RWPE2 (cell line): ENCODE results near the gene STXBP2.
A peak's percentile ranks its signal among the peaks of the same experiment; 100 is the strongest.

Experiments
- ATAC-seq: fragments of 200-7000 bp; cut with Tn5 transposase; 3 replicates; pipeline ENCODE4 v1.9.1; 2021; ENCODE audit warnings: low read depth
- DNase-seq: peaks from one replicate; pipeline ENCODE4 v3.0.0-alpha.2; 2020; ENCODE audit warnings: low spot score
- H3K27ac ChIP-seq: fragments of 450-650 bp; 2 replicates; pipeline ENCODE4 v1.5.1; 2017; ENCODE audit warnings: mild to moderate bottlenecking; ENCODE audit not compliant: poor library complexity, severe bottlenecking
- H3K27me3 ChIP-seq: fragments of 250-450 bp; sonication (Bioruptor Pico); 2 replicates; pipeline ENCODE4 v1.5.1; 2021; ENCODE audit warnings: mild to moderate bottlenecking, moderate library complexity; ENCODE audit not compliant: insufficient read depth, poor library complexity, severe bottlenecking
- H3K36me3 ChIP-seq: fragments of 250-450 bp; sonication (Bioruptor Pico); 2 replicates; pipeline ENCODE4 v1.5.1; 2020; ENCODE audit warnings: low read depth, mild to moderate bottlenecking, moderate library complexity
- H3K4me1 ChIP-seq: fragments of 250-450 bp; sonication (Bioruptor Pico); 2 replicates; pipeline ENCODE4 v1.5.1; 2021; ENCODE audit warnings: mild to moderate bottlenecking, moderate library complexity; ENCODE audit not compliant: insufficient read depth, poor library complexity, severe bottlenecking
- H3K4me3 ChIP-seq: fragments of 250-450 bp; sonication (Bioruptor Pico); 2 replicates; pipeline ENCODE4 v1.5.1; 2021; ENCODE audit warnings: mild to moderate bottlenecking, moderate library complexity; ENCODE audit not compliant: severe bottlenecking
- H3K9me3 ChIP-seq: fragments of 250-450 bp; sonication (Bioruptor Pico); 2 replicates; pipeline ENCODE4 v1.5.1; 2021; ENCODE audit warnings: mild to moderate bottlenecking, moderate library complexity; ENCODE audit not compliant: severe bottlenecking
- TF ChIP-seq, protein P1 (sequence below): fragments of 450-650 bp; IDR thresholded peaks from one replicate; pipeline ENCODE4 v1.5.1; 2017; ENCODE audit warnings: mild to moderate bottlenecking, moderate library complexity; ENCODE audit not compliant: poor library complexity, severe bottlenecking

Gene STXBP2

DNA sequence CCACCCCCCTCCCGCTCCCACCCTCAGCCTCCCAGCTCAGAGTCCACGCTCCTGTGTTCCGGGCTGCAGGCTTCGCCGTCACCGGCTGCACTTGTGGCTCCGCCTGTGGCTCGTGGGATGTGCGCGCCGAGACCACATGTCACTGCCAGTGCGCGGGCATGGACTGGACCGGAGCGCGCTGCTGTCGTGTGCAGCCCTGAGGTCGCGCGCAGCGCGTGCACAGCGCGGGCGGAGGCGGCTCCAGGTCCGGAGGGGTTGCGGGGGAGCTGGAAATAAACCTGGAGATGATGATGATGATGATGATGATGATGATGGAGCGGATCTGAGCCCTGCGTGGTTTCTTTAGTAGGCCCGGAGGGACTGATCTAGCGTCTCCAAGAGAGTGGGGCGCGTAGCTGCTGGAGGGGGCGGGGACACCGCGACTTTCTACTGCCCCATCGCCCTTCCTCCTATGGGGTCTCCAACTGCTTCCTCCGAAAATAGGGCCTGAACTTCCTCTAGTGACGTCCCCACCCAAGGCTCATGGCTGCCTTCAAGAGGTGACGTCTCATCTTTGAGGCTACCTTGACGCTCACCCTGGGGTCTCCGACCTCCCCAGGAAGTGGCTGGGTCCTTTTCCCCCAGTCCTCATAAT lies 33.4 kb downstream of the STXBP2 start:
- H3K9me3 ChIP-seq = no peaks in the 10 kb centered on the region
- no peak overlapping the region for H3K27ac ChIP-seq
- TF ChIP-seq, protein P1, sequence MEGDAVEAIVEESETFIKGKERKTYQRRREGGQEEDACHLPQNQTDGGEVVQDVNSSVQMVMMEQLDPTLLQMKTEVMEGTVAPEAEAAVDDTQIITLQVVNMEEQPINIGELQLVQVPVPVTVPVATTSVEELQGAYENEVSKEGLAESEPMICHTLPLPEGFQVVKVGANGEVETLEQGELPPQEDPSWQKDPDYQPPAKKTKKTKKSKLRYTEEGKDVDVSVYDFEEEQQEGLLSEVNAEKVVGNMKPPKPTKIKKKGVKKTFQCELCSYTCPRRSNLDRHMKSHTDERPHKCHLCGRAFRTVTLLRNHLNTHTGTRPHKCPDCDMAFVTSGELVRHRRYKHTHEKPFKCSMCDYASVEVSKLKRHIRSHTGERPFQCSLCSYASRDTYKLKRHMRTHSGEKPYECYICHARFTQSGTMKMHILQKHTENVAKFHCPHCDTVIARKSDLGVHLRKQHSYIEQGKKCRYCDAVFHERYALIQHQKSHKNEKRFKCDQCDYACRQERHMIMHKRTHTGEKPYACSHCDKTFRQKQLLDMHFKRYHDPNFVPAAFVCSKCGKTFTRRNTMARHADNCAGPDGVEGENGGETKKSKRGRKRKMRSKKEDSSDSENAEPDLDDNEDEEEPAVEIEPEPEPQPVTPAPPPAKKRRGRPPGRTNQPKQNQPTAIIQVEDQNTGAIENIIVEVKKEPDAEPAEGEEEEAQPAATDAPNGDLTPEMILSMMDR = no peak
- peaks cover 7% of the 10 kb centered on the region for H3K27me3 ChIP-seq
- no peak for DNase-seq
- no peaks in the 10 kb centered on the region for H3K4me1 ChIP-seq
- no peaks in the 10 kb centered on the region for H3K36me3 ChIP-seq
- H3K4me3 ChIP-seq = peak overlapping the region; percentile 5
- no peak for ATAC-seq

DNA sequence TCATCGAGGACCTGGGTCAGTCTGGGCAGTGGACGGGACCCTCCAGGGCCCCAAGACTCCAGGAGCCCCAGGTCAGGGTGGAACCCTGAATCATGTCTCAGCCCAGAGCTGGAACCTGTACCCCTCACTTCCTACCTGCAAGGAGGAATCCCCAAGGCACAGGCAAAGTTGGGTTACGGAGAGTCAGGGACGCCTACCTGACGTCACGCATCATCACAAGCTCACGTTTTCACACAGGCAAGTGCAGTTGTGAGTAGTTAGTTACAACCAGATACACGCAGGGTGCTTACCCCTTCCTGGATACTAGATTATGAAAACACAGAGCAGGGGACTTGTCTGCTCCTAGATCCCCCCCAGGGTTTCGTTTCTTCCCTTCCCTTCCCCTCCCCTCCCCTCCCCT lies 33.9 kb downstream of the STXBP2 start:
- H3K27ac ChIP-seq = no peak overlapping the region
- TF ChIP-seq, protein P1 = no peak
- no peaks in the 10 kb centered on the region for H3K9me3 ChIP-seq
- no peak for DNase-seq
- H3K4me3 ChIP-seq = no peak overlapping the region
- H3K36me3 ChIP-seq = no peaks in the 10 kb centered on the region
- H3K4me1 ChIP-seq = no peaks in the 10 kb centered on the region
- H3K27me3 ChIP-seq = peaks cover 7% of the 10 kb centered on the region
- no peak for ATAC-seq

DNA sequence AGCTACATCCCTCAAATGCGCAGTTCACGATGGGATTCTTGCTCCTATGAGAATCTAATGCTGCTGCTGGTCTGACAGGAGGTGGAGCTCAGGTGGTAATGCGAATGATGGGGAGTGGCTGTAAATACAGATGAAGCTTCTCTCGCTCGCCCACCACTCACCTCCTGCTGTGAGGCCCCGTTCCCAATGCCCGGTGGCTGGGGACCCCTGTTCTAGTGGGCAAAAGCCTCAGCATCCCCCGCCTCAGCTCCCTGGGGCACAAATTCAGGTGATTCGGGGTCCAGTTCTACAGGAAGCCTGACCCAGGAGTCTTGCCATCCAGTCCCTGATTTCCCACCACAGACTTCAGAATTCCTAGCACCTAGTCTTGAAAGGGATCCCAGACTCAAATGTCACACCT lies 35.6 kb downstream of the STXBP2 start:
- Histone ChIP-seq H3K36me3 (no peaks in the 10 kb centered on the region), H3K4me3 (no peak overlapping the region), H3K9me3 (no peaks in the 10 kb centered on the region), H3K27me3 (peaks cover 7% of the 10 kb centered on the region), H3K27ac (no peak overlapping the region), H3K4me1 (no peaks in the 10 kb centered on the region)
- DNase-seq (no peak), ATAC-seq (no peak)
- TF ChIP-seq, protein P1 = no peak

DNA sequence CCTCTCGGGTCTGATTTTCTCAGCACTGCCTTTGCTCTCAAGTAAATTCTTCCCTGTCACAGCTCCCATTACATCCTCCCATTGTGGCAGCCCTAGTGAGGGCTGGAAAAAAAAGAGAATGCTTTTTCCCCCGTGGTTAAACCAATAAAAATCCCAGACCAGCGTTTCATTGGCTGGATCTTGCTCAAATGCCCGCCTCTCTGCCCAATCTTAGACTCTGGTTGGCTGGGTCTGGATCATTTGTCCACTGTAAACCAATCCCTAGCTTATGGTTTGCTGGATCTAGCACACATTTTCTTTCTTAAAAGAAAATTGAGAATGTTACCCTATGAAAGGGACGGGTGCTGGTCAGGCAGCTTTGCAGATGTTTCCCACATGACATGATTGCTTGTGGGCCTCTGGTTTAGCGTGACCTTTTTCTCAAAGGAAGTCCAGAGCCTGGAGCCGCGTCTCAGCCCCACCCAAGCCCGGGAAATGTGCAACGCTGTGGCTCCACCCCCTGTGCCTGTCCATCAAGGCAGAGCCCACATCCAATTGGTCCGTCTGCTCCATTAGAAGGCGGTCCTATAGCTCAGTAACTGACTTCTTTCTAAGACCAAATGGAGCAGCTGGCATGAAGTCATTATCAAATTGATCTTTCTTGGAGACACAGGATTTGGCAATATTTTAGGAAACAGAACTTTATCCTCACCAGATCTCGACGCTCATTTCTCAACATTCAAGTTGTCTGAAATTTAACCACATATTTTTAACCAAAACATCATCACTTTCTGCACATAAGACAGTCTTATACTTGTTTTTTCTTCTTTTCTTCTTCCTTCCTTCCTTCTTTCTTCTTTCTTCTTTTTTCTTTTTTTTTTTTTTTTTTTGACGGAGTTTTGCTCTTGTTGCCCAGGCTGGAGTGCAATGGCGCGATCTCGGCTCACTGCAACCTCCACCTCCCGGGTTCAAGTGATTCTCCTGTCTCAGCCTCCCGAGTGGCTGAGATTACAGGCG lies 37.4 kb downstream of the STXBP2 start:
- peaks cover 7% of the 10 kb centered on the region for H3K27me3 ChIP-seq
- H3K9me3 ChIP-seq = no peaks in the 10 kb centered on the region
- TF ChIP-seq, protein P1 = no peak
- H3K4me1 ChIP-seq = no peaks in the 10 kb centered on the region
- no peak for DNase-seq
- no peaks in the 10 kb centered on the region for H3K36me3 ChIP-seq
- H3K4me3 ChIP-seq = no peak overlapping the region
- ATAC-seq = peak; percentile 81; the same call in 2 of the 3 replicates
- no peak overlapping the region for H3K27ac ChIP-seq

DNA sequence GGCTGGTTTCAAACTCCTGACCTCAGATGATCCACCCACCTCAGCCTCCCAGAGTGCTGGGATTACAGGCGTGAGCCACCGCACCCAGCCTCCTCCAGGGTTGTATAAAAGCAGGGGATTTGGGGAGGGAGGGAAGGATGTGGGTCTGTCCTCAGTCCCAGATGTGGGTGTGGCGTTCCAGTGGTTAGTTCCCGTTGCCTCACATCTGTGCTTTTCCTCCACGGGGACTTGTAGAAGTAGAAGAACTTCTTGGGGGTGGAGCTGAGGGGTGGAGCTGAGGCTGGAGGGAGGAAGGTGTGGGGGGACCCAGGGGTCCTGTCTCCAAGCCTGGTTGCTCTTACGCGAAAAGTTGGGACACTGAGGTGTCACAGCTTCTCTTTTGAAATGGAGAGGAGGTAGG lies 39.5 kb downstream of the STXBP2 start:
- Histone ChIP-seq H3K9me3 (no peaks in the 10 kb centered on the region), H3K36me3 (no peaks in the 10 kb centered on the region), H3K4me3 (no peak overlapping the region), H3K4me1 (no peaks in the 10 kb centered on the region), H3K27ac (no peak overlapping the region), H3K27me3 (no peaks in the 10 kb centered on the region)
- TF ChIP-seq, protein P1 = no peak
- ATAC-seq (no peak), DNase-seq (no peak)
